ENCODE results near the gene PJVK.

PJVK gene

DNA sequence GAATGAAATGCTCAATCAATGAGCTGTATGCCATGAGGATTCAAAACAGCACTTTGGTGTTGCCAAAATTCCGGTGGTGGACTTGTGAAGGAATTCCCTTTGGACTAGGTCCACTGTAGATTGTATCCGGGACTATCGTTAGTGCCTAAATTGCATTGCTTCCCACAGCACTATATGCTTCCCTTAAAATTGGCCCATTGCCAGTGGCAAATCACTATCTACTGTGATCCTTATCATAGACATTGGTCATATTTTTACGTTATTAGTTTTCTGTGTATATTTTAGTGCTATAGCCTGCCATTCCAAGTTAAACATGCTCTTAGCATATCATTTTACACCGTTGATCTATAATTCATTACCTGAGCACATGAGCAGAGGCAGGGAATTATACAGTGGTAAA lies 1.7 kb downstream of the PJVK start:
- Histone ChIP-seq H3K4me1 (ENCODE audit: control insufficient read depth, low read length) (peaks cover 29% of the 10 kb centered on the region), H3K36me3 (ENCODE audit: control insufficient read depth, low read length) (peaks cover 26% of the 10 kb centered on the region), H3K27me3 (ENCODE audit: control insufficient read depth, low read length) (no peaks in the 10 kb centered on the region), H3F3A (ENCODE audit: control insufficient read depth, insufficient read depth) (no peaks in the 10 kb centered on the region), H3K9me3 (ENCODE audit: control insufficient read depth, insufficient read depth, low read length) (no peaks in the 10 kb centered on the region), H3K4me2 (ENCODE audit: low read length) (no peak overlapping the region), H3K9me2 (replicated peaks; ENCODE audit: control insufficient read depth, low read length) (no peaks in the 10 kb centered on the region), H3K79me2 (ENCODE audit: control insufficient read depth, low read length) (peaks cover 26% of the 10 kb centered on the region), H3K4me3 (ENCODE audit: low read length) (no peak overlapping the region), H4K20me1 (ENCODE audit: control insufficient read depth, insufficient read depth, low read depth, low read length) (peaks cover 6% of the 10 kb centered on the region; the same call in 1 of the 2 replicates), H3K27ac (ENCODE audit: low read depth, low read length) (no peak overlapping the region)
- TF ChIP-seq, protein P1, sequence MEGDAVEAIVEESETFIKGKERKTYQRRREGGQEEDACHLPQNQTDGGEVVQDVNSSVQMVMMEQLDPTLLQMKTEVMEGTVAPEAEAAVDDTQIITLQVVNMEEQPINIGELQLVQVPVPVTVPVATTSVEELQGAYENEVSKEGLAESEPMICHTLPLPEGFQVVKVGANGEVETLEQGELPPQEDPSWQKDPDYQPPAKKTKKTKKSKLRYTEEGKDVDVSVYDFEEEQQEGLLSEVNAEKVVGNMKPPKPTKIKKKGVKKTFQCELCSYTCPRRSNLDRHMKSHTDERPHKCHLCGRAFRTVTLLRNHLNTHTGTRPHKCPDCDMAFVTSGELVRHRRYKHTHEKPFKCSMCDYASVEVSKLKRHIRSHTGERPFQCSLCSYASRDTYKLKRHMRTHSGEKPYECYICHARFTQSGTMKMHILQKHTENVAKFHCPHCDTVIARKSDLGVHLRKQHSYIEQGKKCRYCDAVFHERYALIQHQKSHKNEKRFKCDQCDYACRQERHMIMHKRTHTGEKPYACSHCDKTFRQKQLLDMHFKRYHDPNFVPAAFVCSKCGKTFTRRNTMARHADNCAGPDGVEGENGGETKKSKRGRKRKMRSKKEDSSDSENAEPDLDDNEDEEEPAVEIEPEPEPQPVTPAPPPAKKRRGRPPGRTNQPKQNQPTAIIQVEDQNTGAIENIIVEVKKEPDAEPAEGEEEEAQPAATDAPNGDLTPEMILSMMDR (IDR thresholded peaks at IDR 0.05; ENCODE audit: low read depth, low read length, poor library complexity, severe bottlenecking) = no peak
- TF ChIP-seq EZH2phosphoT487 (IDR thresholded peaks at IDR 0.05; ENCODE audit: borderline replicate concordance, low read length) = no peak

DNA sequence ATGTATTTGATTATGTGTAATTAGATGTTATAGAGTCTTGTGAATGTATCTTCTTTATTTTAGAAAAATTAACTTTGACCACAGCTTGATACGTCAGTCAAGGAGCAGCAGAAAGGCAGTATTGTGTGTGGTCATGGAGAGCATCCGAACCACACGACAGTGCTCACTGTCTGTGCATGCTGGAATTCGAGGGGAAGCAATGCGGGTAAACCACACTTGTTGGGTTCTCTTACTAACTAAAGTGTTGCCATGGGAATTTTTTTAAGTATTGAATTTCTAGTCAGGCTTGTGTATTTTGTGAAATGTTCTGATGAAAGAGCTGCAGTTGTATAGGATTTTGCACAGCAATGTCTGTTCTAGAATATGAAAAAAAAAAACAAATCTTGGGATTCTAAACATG lies 4.8 kb downstream of the PJVK start:
- no peaks in the 10 kb centered on the region for H4K20me1 ChIP-seq (ENCODE audit: control insufficient read depth, insufficient read depth, low read depth, low read length)
- H3K27me3 ChIP-seq (ENCODE audit: control insufficient read depth, low read length) = no peaks in the 10 kb centered on the region
- H3K36me3 ChIP-seq (ENCODE audit: control insufficient read depth, low read length) = no peaks in the 10 kb centered on the region
- no peaks in the 10 kb centered on the region for H3K79me2 ChIP-seq (ENCODE audit: control insufficient read depth, low read length)
- TF ChIP-seq, protein P1 (IDR thresholded peaks at IDR 0.05; ENCODE audit: low read depth, low read length, poor library complexity, severe bottlenecking) = no peak
- TF ChIP-seq EZH2phosphoT487 (IDR thresholded peaks at IDR 0.05; ENCODE audit: borderline replicate concordance, low read length) = no peak
- no peak overlapping the region for H3K4me2 ChIP-seq (ENCODE audit: low read length)
- peaks cover 11% of the 10 kb centered on the region for H3K4me1 ChIP-seq (ENCODE audit: control insufficient read depth, low read length)
- no peaks in the 10 kb centered on the region for H3K9me3 ChIP-seq (ENCODE audit: control insufficient read depth, insufficient read depth, low read length)
- no peak overlapping the region for H3K27ac ChIP-seq (ENCODE audit: low read depth, low read length)
- no peaks in the 10 kb centered on the region for H3K9me2 ChIP-seq (replicated peaks; ENCODE audit: control insufficient read depth, low read length)
- H3F3A ChIP-seq (ENCODE audit: control insufficient read depth, insufficient read depth) = no peaks in the 10 kb centered on the region
- no peak overlapping the region for H3K4me3 ChIP-seq (ENCODE audit: low read length)

DNA sequence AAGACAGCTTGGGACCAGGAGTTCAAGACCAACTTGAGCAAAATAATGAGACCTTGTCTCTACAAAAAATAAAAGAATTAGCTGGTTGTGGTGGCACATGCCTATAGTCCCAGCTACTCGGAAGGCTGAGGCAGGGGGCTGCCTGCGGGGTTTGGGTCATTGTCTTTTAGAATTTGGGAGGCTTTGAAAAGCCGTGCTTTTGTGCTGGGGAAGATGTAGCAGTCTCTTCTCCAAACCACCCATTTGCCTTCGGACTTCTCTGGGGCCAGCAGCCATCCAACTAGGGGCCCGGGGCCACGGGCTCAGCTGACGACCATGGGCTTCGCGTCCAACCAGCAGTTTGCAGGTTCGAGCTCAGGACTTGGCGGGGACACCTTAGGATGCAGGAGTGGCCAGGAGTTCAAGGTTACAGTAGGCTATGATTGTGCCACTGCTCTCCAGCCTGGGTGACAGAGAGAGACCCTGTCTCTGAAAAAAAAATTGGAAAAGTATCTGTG lies 6.3 kb downstream of the PJVK start:
- Histone ChIP-seq H3K4me2 (ENCODE audit: low read length) (no peak overlapping the region), H3K79me2 (ENCODE audit: control insufficient read depth, low read length) (no peaks in the 10 kb centered on the region), H3F3A (ENCODE audit: control insufficient read depth, insufficient read depth) (no peaks in the 10 kb centered on the region), H4K20me1 (ENCODE audit: control insufficient read depth, insufficient read depth, low read depth, low read length) (no peaks in the 10 kb centered on the region), H3K9me3 (ENCODE audit: control insufficient read depth, insufficient read depth, low read length) (no peaks in the 10 kb centered on the region), H3K9me2 (replicated peaks; ENCODE audit: control insufficient read depth, low read length) (no peaks in the 10 kb centered on the region), H3K36me3 (ENCODE audit: control insufficient read depth, low read length) (no peaks in the 10 kb centered on the region), H3K27ac (ENCODE audit: low read depth, low read length) (no peak overlapping the region), H3K4me1 (ENCODE audit: control insufficient read depth, low read length) (no peaks in the 10 kb centered on the region; the same call in 1 of the 2 replicates), H3K4me3 (ENCODE audit: low read length) (no peak overlapping the region), H3K27me3 (ENCODE audit: control insufficient read depth, low read length) (no peaks in the 10 kb centered on the region)
- TF ChIP-seq, protein P1 (IDR thresholded peaks at IDR 0.05; ENCODE audit: low read depth, low read length, poor library complexity, severe bottlenecking) = no peak
- TF ChIP-seq EZH2phosphoT487 (IDR thresholded peaks at IDR 0.05; ENCODE audit: borderline replicate concordance, low read length) = no peak
